Colonic mucosa (tissue), 4 donors: ENCODE results near the gene MAPK1IP1L. TPM values are rescaled to one million over a fixed set of nuclear protein-coding genes. Genes with fewer than 3 reads are reported as not detected.
A peak's percentile ranks its signal among the peaks of the same experiment; 100 is the strongest.
"Not testable (repeated sequence)": the region's sequence is repeated elsewhere in the genome, so short reads cannot be mapped to it uniquely, and the experiment has no call there.

Experiments used
- DNase-seq: peaks from one replicate; pipeline ENCODE4 v3.0.0-alpha.2; 2020
- H3K27ac ChIP-seq: fragments of 200-600 bp; one replicate; pipeline ENCODE4 v1.8.0; 2021
- H3K27me3 ChIP-seq: fragments of 200-600 bp; one replicate; pipeline ENCODE4 v1.8.0; 2021
- H3K36me3 ChIP-seq: fragments of 200-600 bp; one replicate; pipeline ENCODE4 v1.8.0; 2021
- H3K4me1 ChIP-seq: fragments of 200-600 bp; one replicate; pipeline ENCODE4 v1.8.0; 2021; ENCODE audit warnings: mild to moderate bottlenecking
- H3K4me3 ChIP-seq: fragments of 200-600 bp; one replicate; pipeline ENCODE4 v1.8.0; 2021
- H3K9ac ChIP-seq, 2 donors: one replicate each; pipeline ENCODE4 v1.7.0; 2013; ENCODE audit warnings: control low read depth in 2 of 2, low read depth in 2 of 2, low read length in 2 of 2
- H3K9me3 ChIP-seq: fragments of 200-600 bp; one replicate; pipeline ENCODE4 v1.8.0; 2021
- intact Hi-C: fragments of 100-400 bp; cut with DNase I; formaldehyde crosslinking; loops from one replicate; pipeline ENCODE4 v1.14.1; 2022
- total RNA-seq, 2 donors: library from RNA; stranded (reverse); fragmentation: NEBNext Ultra II Directional in 1 of 2; extraction: Animal tissue kit (Norgen Biotek cat#: 25700) in 1 of 2; gene quantifications; one replicate each; pipeline ENCODE4 v1.2.1, GENCODE V29; 2021
- TF ChIP-seq, protein P1 (sequence below): fragments of 200-600 bp; IDR thresholded peaks from one replicate; pipeline ENCODE4 v1.8.0; 2022; ENCODE audit warnings: antibody characterized with exemption, mild to moderate bottlenecking
- donor health status: healthy.
- donor health status: DM: no; HTN: no; CAD: no.
- donor health status: DM: no; HTN: no; CAD: no.

The MAPK1IP1L gene
- total RNA-seq, 2 donors from 2014 or later: 79.8 to 83.2 TPM

DNA sequence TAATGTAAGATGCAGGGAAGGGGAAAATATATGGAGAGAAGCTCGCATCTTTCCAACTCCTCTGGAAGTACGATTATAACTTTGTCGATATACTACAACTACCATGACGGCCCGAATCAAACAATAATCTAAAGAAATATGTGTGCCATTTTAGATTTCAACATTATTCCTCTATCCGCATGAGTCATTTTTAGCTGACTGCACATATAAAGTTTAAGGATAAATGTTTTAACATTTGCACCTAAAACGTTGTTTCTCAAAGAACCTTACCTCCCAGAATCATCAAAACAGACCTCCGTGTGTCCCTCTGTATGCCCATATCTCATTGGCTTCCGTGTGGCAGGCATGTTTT lies 25.0 kb upstream of the MAPK1IP1L start:
- TF ChIP-seq, protein P1, sequence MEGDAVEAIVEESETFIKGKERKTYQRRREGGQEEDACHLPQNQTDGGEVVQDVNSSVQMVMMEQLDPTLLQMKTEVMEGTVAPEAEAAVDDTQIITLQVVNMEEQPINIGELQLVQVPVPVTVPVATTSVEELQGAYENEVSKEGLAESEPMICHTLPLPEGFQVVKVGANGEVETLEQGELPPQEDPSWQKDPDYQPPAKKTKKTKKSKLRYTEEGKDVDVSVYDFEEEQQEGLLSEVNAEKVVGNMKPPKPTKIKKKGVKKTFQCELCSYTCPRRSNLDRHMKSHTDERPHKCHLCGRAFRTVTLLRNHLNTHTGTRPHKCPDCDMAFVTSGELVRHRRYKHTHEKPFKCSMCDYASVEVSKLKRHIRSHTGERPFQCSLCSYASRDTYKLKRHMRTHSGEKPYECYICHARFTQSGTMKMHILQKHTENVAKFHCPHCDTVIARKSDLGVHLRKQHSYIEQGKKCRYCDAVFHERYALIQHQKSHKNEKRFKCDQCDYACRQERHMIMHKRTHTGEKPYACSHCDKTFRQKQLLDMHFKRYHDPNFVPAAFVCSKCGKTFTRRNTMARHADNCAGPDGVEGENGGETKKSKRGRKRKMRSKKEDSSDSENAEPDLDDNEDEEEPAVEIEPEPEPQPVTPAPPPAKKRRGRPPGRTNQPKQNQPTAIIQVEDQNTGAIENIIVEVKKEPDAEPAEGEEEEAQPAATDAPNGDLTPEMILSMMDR: no peak
- intact Hi-C loops: no loop called here
- no peaks in the 10 kb centered on the region for H3K9me3 ChIP-seq
- no peak for DNase-seq
- H3K27me3 ChIP-seq: no peaks in the 10 kb centered on the region
- no peaks in the 10 kb centered on the region for H3K36me3 ChIP-seq
- peak overlapping the region; percentile 64 to 86 for H3K9ac ChIP-seq
- peak overlapping the region; percentile 82 for H3K27ac ChIP-seq
- no peaks in the 10 kb centered on the region for H3K4me1 ChIP-seq
- peak overlapping the region; percentile 86 for H3K4me3 ChIP-seq

DNA sequence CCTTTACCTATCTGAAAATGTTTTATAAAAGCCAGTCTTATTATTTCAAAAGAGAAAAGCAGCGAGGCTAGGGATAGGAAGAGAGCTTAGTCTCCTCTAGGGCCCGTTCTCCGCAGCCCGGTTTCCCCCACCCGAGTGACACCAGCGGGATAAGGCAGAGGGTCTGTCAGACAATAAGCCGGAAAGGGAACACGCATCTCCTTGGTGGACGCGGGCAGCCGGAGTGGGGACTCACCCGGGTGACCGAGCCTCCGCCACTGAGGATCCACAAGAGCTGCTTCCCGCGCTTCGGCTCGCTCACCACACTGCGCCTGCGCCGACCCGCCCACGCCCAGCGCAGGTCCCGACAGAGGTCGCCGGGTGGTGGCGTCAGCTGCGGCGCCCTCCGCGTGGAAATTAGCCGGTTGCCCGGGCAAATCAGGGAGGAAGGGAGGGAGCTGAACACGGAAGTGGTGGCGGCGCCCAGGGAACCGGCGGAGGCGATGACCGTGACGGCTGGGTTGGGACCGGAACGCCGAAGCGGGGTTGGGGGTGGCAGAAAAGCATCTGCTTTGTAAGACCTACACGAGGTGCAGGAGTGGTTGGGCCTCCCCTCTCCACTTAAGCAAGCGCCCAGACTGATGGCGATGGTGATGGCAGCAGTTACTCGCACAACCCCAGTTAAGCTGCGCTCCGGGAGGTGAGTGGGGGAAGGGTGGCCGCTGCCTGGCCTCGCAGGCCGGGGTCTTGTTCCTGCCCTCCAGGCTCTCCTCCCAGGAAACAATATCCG lies 24.5 kb upstream of the MAPK1IP1L start, which contains the start of the genes SOCS4 and WDHD1:
Gene SOCS4, plus strand, starts transcription at position 444 of the 769 bp plus-strand sequence. CDS start 15,806 bp downstream, outside the sequence.
Gene WDHD1, minus strand, starts transcription at position 307 of the 769 bp plus-strand sequence. CDS start 312 bp downstream, outside the sequence.
- no peaks in the 10 kb centered on the region for H3K36me3 ChIP-seq
- H3K4me1 ChIP-seq: no peaks in the 10 kb centered on the region
- intact Hi-C loops: no loop called here

DNA sequence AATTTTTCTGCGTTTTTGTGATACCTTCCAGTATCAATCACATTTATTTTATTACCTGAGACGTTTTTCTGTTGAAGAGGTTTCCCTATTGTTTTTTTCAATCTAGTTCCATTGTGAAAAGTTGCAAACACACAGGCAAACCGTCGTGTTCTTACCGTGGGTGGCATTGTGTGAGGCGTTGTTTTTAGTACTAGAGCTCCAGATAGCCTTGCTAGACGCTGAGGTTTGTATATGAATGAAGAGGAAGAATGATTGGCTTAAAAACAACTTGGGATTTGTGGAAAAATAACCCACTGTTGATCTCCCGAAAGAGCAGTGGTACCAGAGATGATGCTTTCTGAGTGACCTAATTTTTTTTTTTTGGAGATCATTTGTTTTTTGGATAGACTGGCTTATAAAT lies 23.4 kb upstream of the MAPK1IP1L start:
- Histone ChIP-seq H3K27me3 (no peaks in the 10 kb centered on the region), H3K9me3 (no peaks in the 10 kb centered on the region), H3K36me3 (no peaks in the 10 kb centered on the region), H3K27ac (no peak overlapping the region), H3K4me3 (peak overlapping the region; percentile 86), H3K9ac (peak overlapping the region in 1 of 2 donors; percentile 86), H3K4me1 (no peaks in the 10 kb centered on the region)
- DNase-seq: no peak
- intact Hi-C loops: no loop called here
- TF ChIP-seq, protein P1: no peak

More for the DNA sequence above, 24.5 kb upstream of the MAPK1IP1L start, which contains the start of the genes SOCS4 and WDHD1:
- Histone ChIP-seq H3K9me3 (no peaks in the 10 kb centered on the region), H3K9ac (peak within 1 kb of the TSS; percentile 70 to 86), H3K27me3 (no peaks in the 10 kb centered on the region), H3K4me3 (peak within 1 kb of the TSS; percentile 86), H3K27ac (peak within 1 kb of the TSS; percentile 82)
- DNase-seq: peak; percentile 96
- TF ChIP-seq, protein P1: no peak

DNA sequence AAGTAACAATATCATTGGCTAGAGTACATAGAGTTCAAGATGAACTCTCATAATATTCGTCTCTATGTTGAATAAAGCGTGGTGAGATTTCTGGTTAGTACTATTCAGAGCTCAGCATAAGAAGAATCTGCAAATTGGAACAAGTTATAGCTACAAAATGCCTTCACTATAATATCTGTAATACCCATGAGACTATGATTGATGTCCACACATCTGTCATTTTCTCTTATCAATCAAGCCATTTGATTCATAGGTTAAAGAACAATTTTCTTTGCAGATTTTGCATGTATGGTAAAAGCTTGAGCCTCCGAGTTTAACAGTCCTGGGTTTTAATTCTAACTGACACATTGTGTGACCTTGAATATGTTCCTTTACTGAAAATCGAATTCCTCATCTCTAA lies 23.0 kb upstream of the MAPK1IP1L start:
- no peak for DNase-seq
- Histone ChIP-seq H3K4me1 (no peaks in the 10 kb centered on the region), H3K9me3 (no peaks in the 10 kb centered on the region), H3K27ac (no peak overlapping the region), H3K36me3 (no peaks in the 10 kb centered on the region), H3K27me3 (no peaks in the 10 kb centered on the region), H3K4me3 (no peak overlapping the region), H3K9ac (no peak overlapping the region)
- TF ChIP-seq, protein P1: no peak
- intact Hi-C loops: no loop called here

DNA sequence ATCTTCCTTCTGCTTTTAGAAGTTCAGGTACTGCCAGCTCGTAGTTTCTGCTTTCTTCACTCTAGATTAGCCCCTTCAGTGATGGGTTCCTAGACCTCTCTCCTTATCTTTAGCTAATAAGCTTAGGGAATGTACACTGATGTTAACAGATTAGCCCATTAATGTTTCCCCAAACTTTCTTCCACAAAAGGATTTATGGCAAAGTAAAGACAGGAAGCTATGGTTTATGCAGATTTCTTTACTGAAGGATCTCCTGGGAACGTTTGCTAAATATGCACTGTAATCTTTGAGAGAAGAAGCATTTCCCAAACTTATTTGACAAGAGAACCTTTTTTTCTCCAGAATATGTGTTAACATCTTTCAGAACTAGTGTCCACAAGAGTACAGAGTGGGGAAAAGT lies 20.3 kb upstream of the MAPK1IP1L start:
- intact Hi-C loops: no loop called here
- Histone ChIP-seq H3K27ac (no peak overlapping the region), H3K27me3 (no peaks in the 10 kb centered on the region), H3K36me3 (no peaks in the 10 kb centered on the region), H3K4me1 (no peaks in the 10 kb centered on the region), H3K4me3 (no peak overlapping the region), H3K9ac (no peak overlapping the region), H3K9me3 (no peaks in the 10 kb centered on the region)
- TF ChIP-seq, protein P1: no peak
- no peak for DNase-seq

- DNase-seq, H3K27ac ChIP-seq, H3K36me3 ChIP-seq, H3K9ac ChIP-seq, H3K9me3 ChIP-seq, intact Hi-C loops, H3K4me3 ChIP-seq, H3K27me3 ChIP-seq, H3K4me1 ChIP-seq: not testable (repeated sequence)
Measured at GRCh38 chr14:55037995-55038394, 13.5 kb upstream of the MAPK1IP1L start.
